ENCODE results near the gene TNK2. TPM values are rescaled to one million over a fixed set of nuclear protein-coding genes. Genes with fewer than 3 reads are reported as not detected.

Gene TNK2
- total RNA-seq, 1 donor from 2014 or later = 46.2 TPM

- TF ChIP-seq, protein P1, sequence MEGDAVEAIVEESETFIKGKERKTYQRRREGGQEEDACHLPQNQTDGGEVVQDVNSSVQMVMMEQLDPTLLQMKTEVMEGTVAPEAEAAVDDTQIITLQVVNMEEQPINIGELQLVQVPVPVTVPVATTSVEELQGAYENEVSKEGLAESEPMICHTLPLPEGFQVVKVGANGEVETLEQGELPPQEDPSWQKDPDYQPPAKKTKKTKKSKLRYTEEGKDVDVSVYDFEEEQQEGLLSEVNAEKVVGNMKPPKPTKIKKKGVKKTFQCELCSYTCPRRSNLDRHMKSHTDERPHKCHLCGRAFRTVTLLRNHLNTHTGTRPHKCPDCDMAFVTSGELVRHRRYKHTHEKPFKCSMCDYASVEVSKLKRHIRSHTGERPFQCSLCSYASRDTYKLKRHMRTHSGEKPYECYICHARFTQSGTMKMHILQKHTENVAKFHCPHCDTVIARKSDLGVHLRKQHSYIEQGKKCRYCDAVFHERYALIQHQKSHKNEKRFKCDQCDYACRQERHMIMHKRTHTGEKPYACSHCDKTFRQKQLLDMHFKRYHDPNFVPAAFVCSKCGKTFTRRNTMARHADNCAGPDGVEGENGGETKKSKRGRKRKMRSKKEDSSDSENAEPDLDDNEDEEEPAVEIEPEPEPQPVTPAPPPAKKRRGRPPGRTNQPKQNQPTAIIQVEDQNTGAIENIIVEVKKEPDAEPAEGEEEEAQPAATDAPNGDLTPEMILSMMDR (IDR thresholded peaks at IDR 0.05; ENCODE audit: partially characterized antibody, unreplicated experiment) = peak; percentile 100
- Mint-ChIP-seq H3K27ac (ENCODE audit: unreplicated experiment) (no peak overlapping the region), H3K4me3 (ENCODE audit: unreplicated experiment) (no peak overlapping the region), H3K27me3 (ENCODE audit: unreplicated experiment) (peaks cover 3% of the 10 kb centered on the region), H3K36me3 (ENCODE audit: unreplicated experiment) (peaks cover 5% of the 10 kb centered on the region), H3K4me1 (ENCODE audit: low read depth, unreplicated experiment) (no peaks in the 10 kb centered on the region), H3K9me3 (ENCODE audit: unreplicated experiment) (peaks cover 4% of the 10 kb centered on the region)
- peak; percentile 88 for DNase-seq
Observed at GRCh38 chr3:195850857-195851543, 57.4 kb downstream of the TNK2 start.

DNA sequence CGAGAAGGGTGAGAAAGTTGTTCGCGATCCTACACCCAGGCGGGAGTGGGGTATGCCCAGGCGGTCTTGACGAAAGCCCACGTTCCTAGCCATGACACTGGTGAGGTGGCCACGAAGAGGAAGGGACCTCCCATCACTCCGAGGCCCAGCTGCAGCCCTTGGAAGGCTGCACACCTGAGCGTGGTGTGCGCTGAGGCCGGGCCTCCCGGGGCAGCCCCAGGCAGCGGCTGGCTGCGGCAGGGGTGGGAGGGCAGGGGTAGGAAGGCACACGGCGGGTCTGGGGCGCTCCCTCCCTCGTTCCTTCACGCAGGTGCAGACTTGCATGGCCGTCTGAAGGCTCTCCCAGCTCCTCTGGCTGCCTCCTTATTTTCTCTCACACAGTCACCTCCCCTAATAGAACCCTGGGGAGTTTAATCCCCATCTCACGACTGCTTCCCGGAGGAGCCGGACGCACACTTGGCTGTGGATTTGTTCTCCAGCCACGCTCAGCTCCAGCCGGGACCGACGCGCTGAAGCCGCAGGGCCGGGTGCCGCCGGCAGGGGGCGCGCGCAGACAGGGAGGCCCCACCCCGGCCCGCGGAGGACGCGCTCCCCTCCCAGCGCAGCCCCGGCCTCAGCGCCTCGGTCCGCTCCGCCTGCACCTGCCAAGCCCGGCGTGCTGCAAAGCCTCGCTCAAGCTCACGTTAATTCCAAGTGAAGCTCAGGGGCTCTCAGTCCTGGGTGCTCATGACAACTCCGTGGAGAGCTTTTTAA lies 58.9 kb downstream of the TNK2 start:
- H3K9me3 Mint-ChIP-seq (ENCODE audit: unreplicated experiment) = peaks cover 7% of the 10 kb centered on the region
- no peak overlapping the region for H3K27ac Mint-ChIP-seq (ENCODE audit: unreplicated experiment)
- H3K36me3 Mint-ChIP-seq (ENCODE audit: unreplicated experiment) = peaks cover 5% of the 10 kb centered on the region
- no peak overlapping the region for H3K4me3 Mint-ChIP-seq (ENCODE audit: unreplicated experiment)
- TF ChIP-seq, protein P1 (IDR thresholded peaks at IDR 0.05; ENCODE audit: partially characterized antibody, unreplicated experiment) = no peak
- H3K27me3 Mint-ChIP-seq (ENCODE audit: unreplicated experiment) = peaks cover 3% of the 10 kb centered on the region
- H3K4me1 Mint-ChIP-seq (ENCODE audit: low read depth, unreplicated experiment) = no peaks in the 10 kb centered on the region
- DNase-seq = no peak

- TF ChIP-seq, protein P1 (IDR thresholded peaks at IDR 0.05; ENCODE audit: partially characterized antibody, unreplicated experiment) = no peak
- H3K27me3 Mint-ChIP-seq (ENCODE audit: unreplicated experiment) = peaks cover 3% of the 10 kb centered on the region
- no peak for DNase-seq
- H3K4me1 Mint-ChIP-seq (ENCODE audit: low read depth, unreplicated experiment) = no peaks in the 10 kb centered on the region
- peaks cover 5% of the 10 kb centered on the region for H3K36me3 Mint-ChIP-seq (ENCODE audit: unreplicated experiment)
- H3K9me3 Mint-ChIP-seq (ENCODE audit: unreplicated experiment) = peaks cover 7% of the 10 kb centered on the region
- no peak overlapping the region for H3K4me3 Mint-ChIP-seq (ENCODE audit: unreplicated experiment)
- H3K27ac Mint-ChIP-seq (ENCODE audit: unreplicated experiment) = no peak overlapping the region
Observed at GRCh38 chr3:195847055-195847950, 61.0 kb downstream of the TNK2 start.

DNA sequence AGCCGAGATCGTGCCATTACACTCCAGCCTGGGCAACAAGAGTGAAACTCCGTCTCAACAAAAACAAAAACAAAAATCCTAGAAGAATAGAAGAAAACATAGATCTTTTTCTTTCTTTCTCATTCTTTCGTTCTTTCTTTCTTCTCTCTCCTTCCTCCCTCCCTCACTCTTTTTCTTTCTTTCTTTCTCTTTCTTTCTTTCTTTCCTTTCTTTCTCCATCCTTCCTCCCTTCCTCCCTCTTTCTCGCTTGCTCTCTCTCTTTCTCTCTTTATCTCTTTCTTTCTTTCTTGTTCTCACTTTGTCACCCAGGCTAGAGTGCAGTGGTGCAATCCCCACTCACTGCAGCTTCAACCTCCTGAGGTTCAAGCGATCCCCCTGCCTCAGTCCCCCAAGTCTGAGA lies 62.9 kb downstream of the TNK2 start:
- no peak for DNase-seq

More for the DNA sequence above, 62.9 kb downstream of the TNK2 start:
- Mint-ChIP-seq H3K4me3 (ENCODE audit: unreplicated experiment) (no peak overlapping the region), H3K36me3 (ENCODE audit: unreplicated experiment) (peaks cover 5% of the 10 kb centered on the region), H3K9me3 (ENCODE audit: unreplicated experiment) (peaks cover 3% of the 10 kb centered on the region), H3K27ac (ENCODE audit: unreplicated experiment) (no peak overlapping the region), H3K4me1 (ENCODE audit: low read depth, unreplicated experiment) (no peaks in the 10 kb centered on the region), H3K27me3 (ENCODE audit: unreplicated experiment) (peaks cover 1% of the 10 kb centered on the region)
- TF ChIP-seq, protein P1 (IDR thresholded peaks at IDR 0.05; ENCODE audit: partially characterized antibody, unreplicated experiment) = no peak
